ENCODE measurements around the gene NADSYN1.

GRCh38 chr11:71467164-71467563 lies 14.2 kb downstream of the NADSYN1 start:
- TF ChIP-seq CTCF (IDR thresholded peaks at IDR 0.05; ENCODE audit: low read length), result no peak
- no peak for TF ChIP-seq EZH2 (optimal IDR thresholded peaks at IDR 0.05; ENCODE audit: low read depth, low read length)
